Sigmoid colon (tissue), 4 donors: ENCODE data around the gene GANAB.

ENCODE experiments used
- CTCF ChIP-seq, 4 experiments: fragments of 450-650 bp in 3 of 4; fragments of 200-600 bp in 1 of 4; IDR thresholded peaks; one replicate each; pipeline ENCODE4 v1.5.1; 2016 to 2019; ENCODE audit warnings: antibody characterized with exemption in 4 of 4, mild to moderate bottlenecking in 3 of 4, moderate library complexity in 2 of 4
- EP300 ChIP-seq, 4 donors: sonication (generic); formaldehyde crosslinking; IDR thresholded peaks; one replicate each; pipeline ENCODE4 v1.6.1; 2017; ENCODE audit warnings: antibody characterized with exemption in 4 of 4
- POLR2A ChIP-seq, 2 donors: fragments of 450-650 bp; IDR thresholded peaks; one replicate each; pipeline ENCODE4 v1.6.1; 2016; ENCODE audit warnings: antibody characterized with exemption in 2 of 2, mild to moderate bottlenecking in 2 of 2, moderate library complexity in 2 of 2
- POLR2AphosphoS5 ChIP-seq, 4 donors: sonication (generic); formaldehyde crosslinking; IDR thresholded peaks; one replicate each; pipeline ENCODE4 v1.6.1; 2017; ENCODE audit warnings: antibody characterized with exemption in 4 of 4

GRCh38 chr11:62599069-62599696 is 47.2 kb downstream of the GANAB start:
- TF ChIP-seq CTCF (IDR thresholded peaks at IDR 0.05) (no peak), POLR2A (IDR thresholded peaks at IDR 0.05) (no peak), POLR2AphosphoS5 (IDR thresholded peaks at IDR 0.05) (peak in 3 of 4 donors; percentile 69 to 77 (median 76)), EP300 (IDR thresholded peaks at IDR 0.05) (no peak)
